Heart right ventricle (tissue), 16 donors: ENCODE results near the gene TMEM164. TPM values are rescaled to one million over a fixed set of nuclear protein-coding genes. Genes with fewer than 3 reads are reported as not detected.
A peak's percentile ranks its signal among the peaks of the same experiment; 100 is the strongest.

Experiments used
- ATAC-seq, 8 donors: fragments of 200-7000 bp; cut with Tn5 transposase; one replicate each; pipeline ENCODE4 v1.9.1; 2020; ENCODE audit warnings: mild to moderate bottlenecking in 8 of 8, moderate library complexity in 8 of 8, moderate number of reproducible peaks in 1 of 8
- DNase-seq, 2 donors: peaks; one replicate each; pipeline ENCODE4 v3.0.0-alpha.2; 2020
- H3K27ac ChIP-seq, 10 donors: fragments of 200-600 bp; sonication (generic) in 2 of 10; one replicate each; pipeline versions ENCODE4 v1.5.0 to v1.8.0; 2020 to 2022; ENCODE audit warnings: mild to moderate bottlenecking in 3 of 10
- H3K27me3 ChIP-seq, 7 donors: fragments of 200-600 bp; one replicate each; pipeline ENCODE4 v1.8.0; 2021 to 2022; ENCODE audit warnings: mild to moderate bottlenecking in 2 of 7
- H3K36me3 ChIP-seq, 9 donors: fragments of 200-600 bp; sonication (generic) in 1 of 9; one replicate each; pipeline versions ENCODE4 v1.5.0 to v1.8.0; 2020 to 2022; ENCODE audit warnings: mild to moderate bottlenecking in 2 of 9
- H3K4me1 ChIP-seq, 9 donors: fragments of 200-600 bp; sonication (generic) in 1 of 9; one replicate each; pipeline versions ENCODE4 v1.5.0 to v1.8.0; 2020 to 2022; ENCODE audit warnings: mild to moderate bottlenecking in 4 of 9
- H3K4me3 ChIP-seq, 10 donors: fragments of 200-600 bp; sonication (generic) in 2 of 10; one replicate each; pipeline versions ENCODE4 v1.5.0 to v1.8.0; 2020 to 2022; ENCODE audit warnings: mild to moderate bottlenecking in 7 of 10, moderate library complexity in 2 of 10
- H3K9me3 ChIP-seq, 11 donors: fragments of 200-600 bp in 10 of 11; sonication (generic) in 2 of 11; one replicate each; pipeline versions ENCODE4 v1.5.0 to v1.8.0; 2013 to 2022; ENCODE audit warnings: mild to moderate bottlenecking in 2 of 11, control low read depth in 1 of 11, moderate library complexity in 1 of 11
- CTCF ChIP-seq, 9 donors: fragments of 200-600 bp; sonication (generic) in 2 of 9; IDR thresholded peaks; one replicate each; pipeline versions ENCODE4 v1.5.0 to v1.8.0; 2021 to 2022; ENCODE audit warnings: antibody characterized with exemption in 9 of 9, mild to moderate bottlenecking in 5 of 9, moderate library complexity in 1 of 9
- WGBS, 2 donors: extraction: QIAGEN DNeasy Blood & Tissue Kit; methylation state at CpG; one replicate each; pipeline ENCODE4 v1.1.7; 2013; ENCODE audit warnings: inconsistent platforms in 1 of 2; 5-methylcytosine and 5-hydroxymethylcytosine counted together
- intact Hi-C, 10 donors: fragments of 100-400 bp; cut with DNase I; formaldehyde crosslinking; loops; one replicate each; pipeline versions ENCODE4 v1.11.1 to v1.14.2; 2022
- long read RNA-seq, 3 donors: library from polyadenylated mRNA; unstranded; transcript quantifications; one replicate each; pipeline ENCODE4 v2.0.0, GENCODE V29; 2020 to 2021
- polyA plus RNA-seq, 2 donors: library from polyadenylated mRNA; stranded (reverse); fragments of 200-250 nt; gene quantifications; one replicate each; pipeline ENCODE4 v1.2.3, GENCODE V29; 2013
- total RNA-seq, 10 donors: library from RNA; stranded (reverse); fragmentation: NEBNext Ultra II Directional in 3 of 10; extraction: Animal tissue kit (Norgen Biotek cat#: 25700) in 3 of 10; gene quantifications; one replicate each; pipeline versions ENCODE4 v1.2.1 to v1.2.4, GENCODE V29; 2021 to 2023
- donor health status: Arrhythmogenic right ventricular cardiomyopathy.
- donor health status: ischemic (EF 13 %, LVEDD 7.1; RV severe dilation, severe dysfunction).
- donor health status: healthy with polysubstance abuse.
- donor health status: DM: no; HTN: yes; CAD: no.
- donor health status: DM: no; HTN: no; CAD: no.
- donor health status: ischemic (EF 25% LVEDD 6.9; RV normal size, moderate dysfunction).
- donor health status: ischemic (EF 25% LVEDD 5.7; RV mildly dilated, moderate dysfunction).
- donor health status: healthy.
- donor health status: DM: yes; HTN: yes; CAD: no.
- donor health status: Ischemic cardiomyopathy.
- donor health status: ischemic (EF 35%, LVEDD 5.7; RV mildly dilated, moderate dysfunction).
- donor health status: nonischemic (EF 11% LVEDD 7.7; RV severe dilation, severe dysfunction).
- donor health status: DM: yes; HTN: yes; CAD: no.
- donor health status: PGD.
- donor health status: ischemic (EF 29% LVEDD 5.4; RV normal size, mild dysfunction).
- donor health status: nonischemic (EF 23%, LVEDD 6.1; RV moderate dilation, normal function).

Gene TMEM164
- total RNA-seq = 10 to 100 TPM; 43.0 to 60.6 (median 49.1) TPM
- polyA plus RNA-seq = 10 to 100 TPM in 1 of 2 donors, 1 to 10 TPM in 1; 9.7 to 43.1 TPM
- long read RNA-seq, donor 1, full-length matches to known transcripts = 1 of 27 reads
- long read RNA-seq, donor 1, partial matches to known transcripts = 2 of 27 reads
- long read RNA-seq, donor 1, other reads (novel, unspliced or antisense) = 24 of 27 reads
- long read RNA-seq, donor 2, full-length matches to known transcripts = 4 of 31 reads
- long read RNA-seq, donor 2, partial matches to known transcripts = 3 of 31 reads
- long read RNA-seq, donor 2, other reads (novel, unspliced or antisense) = 24 of 31 reads
- long read RNA-seq, donor 3, full-length matches to known transcripts = 4 of 57 reads
- long read RNA-seq, donor 3, partial matches to known transcripts = 1 of 57 reads
- long read RNA-seq, donor 3, other reads (novel, unspliced or antisense) = 52 of 57 reads

- Histone ChIP-seq H3K27ac (peak within 1 kb of the TSS; percentile 79 to 92 (median 88)), H3K4me1 (peaks cover 0 to 34% (median 10%) of the 10 kb centered on the region in 9 donors), H3K9me3 (no peaks in the 10 kb centered on the region), H3K4me3 (peak within 1 kb of the TSS; percentile 25 to 79 (median 68)), H3K27me3 (peaks cover 0 to 40% (median 0%) of the 10 kb centered on the region in 7 donors), H3K36me3 (no peaks in the 10 kb centered on the region)
- DNase-seq (peak; percentile 85 to 89), ATAC-seq (peak; percentile 91 to 97 (median 94))
- intact Hi-C loops = loop anchor here in 5 of 10 donors (5.0 to 10.0 kb wide), 4 partner anchors 75 to 142 kb away; no protein-coding TSS in a partner anchor
- TF ChIP-seq CTCF (IDR thresholded peaks at IDR 0.05) = peak in 3 of 9 donors; percentile 11 to 39 (median 15)
- 1% methylated on average over 21 to 62 of the region's 83 CpGs for WGBS, 2 donors
Observed at GRCh38 chrX:110002300-110003166, at the start of gene TMEM164. TSS of gene TMEM164 (plus strand) at chrX:110003114. CDS start at chrX:110003775, 661 bp downstream.

GRCh38 chrX:109954333-109954732 lies 48.6 kb upstream of the TMEM164 start:
- peaks cover 0 to 18% (median 0%) of the 10 kb centered on the region in 7 donors for H3K27me3 ChIP-seq
- H3K36me3 ChIP-seq = no peaks in the 10 kb centered on the region
- peak overlapping the region in 1 of 10 donors; percentile 42 for H3K27ac ChIP-seq
- DNase-seq = no peak
- no peaks in the 10 kb centered on the region for H3K9me3 ChIP-seq
- intact Hi-C loops = no loop called here
- TF ChIP-seq CTCF (IDR thresholded peaks at IDR 0.05) = no peak
- 50 to 66% methylated on average over 2 of the region's 2 CpGs for WGBS, 2 donors
- ATAC-seq = peak in 1 of 8 donors; percentile 53
- peaks cover 0 to 13% (median 4%) of the 10 kb centered on the region in 9 donors for H3K4me1 ChIP-seq
- H3K4me3 ChIP-seq = no peak overlapping the region

GRCh38 chrX:109954955-109955354 lies 48.0 kb upstream of the TMEM164 start:
- no peak for ATAC-seq
- 83 to 88% methylated on average over 1 of the region's 1 CpG for WGBS, 2 donors
- no peak for DNase-seq

More at GRCh38 chrX:109954955-109955354, 48.0 kb upstream of the TMEM164 start:
- TF ChIP-seq CTCF (IDR thresholded peaks at IDR 0.05) = no peak
- intact Hi-C loops = no loop called here
- H3K27me3 ChIP-seq = peaks cover 0 to 19% (median 0%) of the 10 kb centered on the region in 7 donors
- H3K27ac ChIP-seq = no peak overlapping the region
- peaks cover 0 to 13% (median 4%) of the 10 kb centered on the region in 9 donors for H3K4me1 ChIP-seq
- no peaks in the 10 kb centered on the region for H3K9me3 ChIP-seq
- H3K36me3 ChIP-seq = no peaks in the 10 kb centered on the region
- H3K4me3 ChIP-seq = no peak overlapping the region
